Esophagus squamous epithelium (tissue), 5 donors: ENCODE results near the gene SYT2. TPM values are rescaled to one million over a fixed set of nuclear protein-coding genes. Genes with fewer than 3 reads are reported as not detected.

ENCODE experiments used
- DNase-seq: peaks from one replicate; lab custom pipeline; 2025; lab: John Stamatoyannopoulos, UW
- H3K27ac ChIP-seq, 4 donors: fragments of 200-600 bp; sonication (generic); one replicate each; pipeline ENCODE4 v1.5.1; 2016 to 2019; ENCODE audit warnings: mild to moderate bottlenecking in 1 of 4
- H3K27me3 ChIP-seq, 4 donors: fragments of 200-600 bp; sonication (generic); 1 replicate in 3 of 4; 2 replicates in 1 of 4; pipeline versions ENCODE4 v1.5.1 to v1.6.0; 2017 to 2021; ENCODE audit warnings: antibody characterized with exemption in 1 of 4
- H3K36me3 ChIP-seq, 3 donors: fragments of 200-600 bp; sonication (generic); one replicate each; pipeline ENCODE4 v1.5.1; 2016 to 2019
- H3K4me1 ChIP-seq, 3 donors: fragments of 200-600 bp; sonication (generic); one replicate each; pipeline ENCODE4 v1.5.1; 2017 to 2019
- H3K4me3 ChIP-seq, 4 donors: fragments of 200-600 bp; sonication (generic); 1 replicate in 3 of 4; 2 replicates in 1 of 4; pipeline ENCODE4 v1.5.1; 2016 to 2019; ENCODE audit warnings: mild to moderate bottlenecking in 2 of 4, moderate library complexity in 1 of 4
- H3K9me3 ChIP-seq, 3 donors: fragments of 200-600 bp; sonication (generic); one replicate each; pipeline ENCODE4 v1.5.1; 2016 to 2019
- CTCF ChIP-seq, 6 experiments: fragments of 450-650 bp in 4 of 6; fragments of 200-600 bp in 2 of 6; sonication (generic) in 2 of 6; IDR thresholded peaks; one replicate each; pipeline ENCODE4 v1.5.1; 2016 to 2019; ENCODE audit warnings: antibody characterized with exemption in 6 of 6, mild to moderate bottlenecking in 4 of 6, moderate library complexity in 4 of 6
- POLR2A ChIP-seq, 4 donors: fragments of 450-650 bp; IDR thresholded peaks; one replicate each; pipeline ENCODE4 v1.6.1; 2017; ENCODE audit warnings: antibody characterized with exemption in 4 of 4, mild to moderate bottlenecking in 4 of 4, moderate library complexity in 3 of 4
- WGBS, 2 donors: methylation state at CpG; one replicate each; pipeline ENCODE4 v1.1.5; 2018; 5-methylcytosine and 5-hydroxymethylcytosine counted together
- intact Hi-C: fragments of 100-400 bp; cut with DNase I; formaldehyde crosslinking; loops from one replicate; pipeline ENCODE4 v1.15.0; 2022
- total RNA-seq, 4 donors: library from RNA; depleted of rRNA; stranded (reverse); fragments of >200 nt; gene quantifications; one replicate each; pipeline ENCODE4 v1.1.0, GENCODE V29; 2016
- donor health status: DM: yes; HTN: yes; CAD: no.

Gene SYT2
- total RNA-seq, 4 donors from 2014 or later = not detected

GRCh38 chr1:202605515-202605914, 104.7 kb downstream of the SYT2 start:
- Histone ChIP-seq H3K36me3 (peaks cover 0 to 15% (median 0%) of the 10 kb centered on the region in 3 donors), H3K27ac (no peak overlapping the region), H3K4me3 (no peak overlapping the region), H3K9me3 (no peaks in the 10 kb centered on the region), H3K27me3 (no peaks in the 10 kb centered on the region), H3K4me1 (no peaks in the 10 kb centered on the region)
- no peak for TF ChIP-seq CTCF (IDR thresholded peaks at IDR 0.05)
- no peak for TF ChIP-seq POLR2A (IDR thresholded peaks at IDR 0.05)
- no peak for DNase-seq
- WGBS, 2 donors = 76 to 85% methylated on average over 3 to 5 of the region's 5 CpGs
- intact Hi-C loops = no loop called here

DNA sequence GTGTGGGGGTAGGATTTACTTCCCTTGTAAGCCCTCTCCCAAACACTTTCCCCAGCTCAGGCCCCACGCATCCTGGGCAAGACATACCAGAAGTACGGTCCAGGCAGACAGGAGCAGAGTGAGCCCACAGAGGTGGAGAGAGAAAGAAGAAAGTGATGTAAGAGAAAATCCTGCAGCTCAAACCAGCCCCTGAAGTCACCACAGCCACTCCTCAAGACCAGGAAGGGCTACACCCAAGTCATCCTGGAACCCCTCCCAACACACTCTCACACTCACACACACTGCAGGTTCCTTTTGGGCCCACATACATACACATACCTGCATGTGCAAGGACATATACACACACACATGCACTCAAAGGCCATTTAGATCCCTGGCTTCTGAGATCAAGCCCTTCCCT, 106.8 kb downstream of the SYT2 start:
- no peaks in the 10 kb centered on the region for H3K27me3 ChIP-seq
- 90 to 95% methylated on average over 2 of the region's 2 CpGs for WGBS, 2 donors
- no peak overlapping the region for H3K27ac ChIP-seq
- peaks cover 0 to 13% (median 0%) of the 10 kb centered on the region in 3 donors for H3K36me3 ChIP-seq
- DNase-seq = no peak
- H3K4me1 ChIP-seq = peaks cover 3 to 8% (median 5%) of the 10 kb centered on the region in 3 donors
- no peak for TF ChIP-seq POLR2A (IDR thresholded peaks at IDR 0.05)
- no peaks in the 10 kb centered on the region for H3K9me3 ChIP-seq
- H3K4me3 ChIP-seq = no peak overlapping the region
- intact Hi-C loops = no loop called here

GRCh38 chr1:202600432-202601041, 109.7 kb downstream of the SYT2 start:
- no peak for TF ChIP-seq CTCF (IDR thresholded peaks at IDR 0.05)
- TF ChIP-seq POLR2A (IDR thresholded peaks at IDR 0.05) = no peak
- intact Hi-C loops = no loop called here

DNA sequence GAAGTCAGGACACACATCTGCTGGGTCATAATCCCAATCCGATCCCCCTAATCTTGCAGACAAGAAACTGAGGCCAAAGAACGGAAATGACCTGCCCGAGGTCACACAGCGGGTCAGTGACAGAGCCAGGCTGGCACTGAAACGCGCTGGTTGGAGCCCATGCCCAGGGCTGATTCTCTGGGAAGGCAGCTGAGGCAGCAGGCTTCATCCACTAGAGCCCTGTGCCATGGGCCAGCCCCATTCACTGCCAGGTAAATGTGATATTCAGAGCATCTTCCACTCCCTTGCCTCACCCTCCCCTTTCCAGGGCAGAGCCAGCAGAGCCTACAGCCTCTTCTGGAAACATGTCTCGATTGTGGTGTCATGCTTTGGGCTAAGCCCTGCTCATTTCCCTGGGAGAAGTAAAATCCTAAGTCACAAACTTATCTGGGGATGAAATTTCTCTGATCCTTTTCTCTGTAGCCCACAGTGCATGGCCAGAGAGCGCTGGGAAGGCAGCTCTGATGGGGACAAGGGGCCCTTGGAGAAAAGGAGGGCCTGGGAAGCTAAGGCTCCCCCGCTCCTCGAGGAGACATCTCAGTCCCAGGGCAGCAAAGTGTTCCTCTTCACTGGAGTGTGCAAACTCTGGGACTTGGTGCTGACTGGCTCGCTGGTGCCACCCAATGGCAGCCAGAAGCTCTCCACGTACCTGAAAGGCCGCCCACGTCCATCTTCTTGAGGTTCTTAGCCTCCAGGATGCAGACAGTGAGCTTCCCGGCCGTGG, 110.4 kb downstream of the SYT2 start:
- peak overlapping the region in 3 of 4 donors; percentile 32 to 57 (median 34) for H3K27ac ChIP-seq
- DNase-seq = no peak
- TF ChIP-seq CTCF (IDR thresholded peaks at IDR 0.05) (peak in 5 of 6 experiments; percentile 58 to 82 (median 67)), POLR2A (IDR thresholded peaks at IDR 0.05) (no peak)
- intact Hi-C loops = loop anchor here (10.0 kb wide), 1 partner anchor 105 kb away; no protein-coding TSS in a partner anchor
- H3K9me3 ChIP-seq = no peaks in the 10 kb centered on the region
- no peak overlapping the region for H3K4me3 ChIP-seq
- WGBS, 2 donors = 46 to 73% methylated on average over 6 to 15 of the region's 16 CpGs
- peaks cover 3 to 8% (median 5%) of the 10 kb centered on the region in 3 donors for H3K4me1 ChIP-seq
- H3K27me3 ChIP-seq = no peaks in the 10 kb centered on the region
- H3K36me3 ChIP-seq = peaks cover 0 to 12% (median 0%) of the 10 kb centered on the region in 3 donors

More at GRCh38 chr1:202600432-202601041, 109.7 kb downstream of the SYT2 start:
- Histone ChIP-seq H3K9me3 (no peaks in the 10 kb centered on the region), H3K4me3 (no peak overlapping the region), H3K4me1 (peaks cover 3 to 8% (median 5%) of the 10 kb centered on the region in 3 donors), H3K27me3 (no peaks in the 10 kb centered on the region), H3K27ac (no peak overlapping the region), H3K36me3 (peaks cover 0 to 12% (median 0%) of the 10 kb centered on the region in 3 donors)
- WGBS, 2 donors = 78 to 84% methylated on average over 5 to 8 of the region's 10 CpGs
- no peak for DNase-seq

DNA sequence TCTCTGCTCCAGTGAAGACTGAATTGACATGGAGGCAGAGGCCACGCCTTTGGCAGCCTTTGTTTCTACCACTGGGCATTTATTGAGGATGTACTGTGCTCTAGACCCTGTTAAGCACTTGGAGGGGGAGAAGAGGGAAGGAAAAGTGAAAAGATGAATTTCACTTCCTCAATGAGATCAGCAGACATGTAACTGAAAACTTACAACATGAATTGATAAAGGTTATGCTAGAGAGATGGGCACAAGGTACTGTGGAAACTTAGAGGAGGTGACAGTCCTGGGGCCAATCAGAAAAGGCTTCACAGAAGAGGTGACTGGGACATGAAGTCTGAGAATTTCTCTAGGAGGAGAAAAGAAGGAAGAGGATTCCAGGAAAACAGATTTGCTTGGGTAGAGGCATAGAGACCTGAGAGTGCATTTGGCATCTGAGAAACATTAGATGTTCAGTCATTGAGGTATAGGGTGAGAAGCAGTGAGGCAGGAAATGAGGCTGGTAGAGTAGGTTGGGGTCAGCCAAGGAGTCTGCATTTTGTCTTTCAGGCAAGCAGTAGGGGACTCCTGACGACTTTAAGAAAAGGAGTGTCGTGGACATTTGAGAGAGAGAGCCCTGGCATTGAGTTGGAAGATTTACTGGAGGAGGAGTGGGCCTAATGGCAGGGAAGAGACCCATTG, 113.0 kb downstream of the SYT2 start:
- H3K27ac ChIP-seq = no peak overlapping the region
- H3K36me3 ChIP-seq = peaks cover 0 to 8% (median 0%) of the 10 kb centered on the region in 3 donors
- WGBS, 2 donors = 90 to 95% methylated on average over 2 to 3 of the region's 3 CpGs
- H3K4me3 ChIP-seq = no peak overlapping the region
- no peak for DNase-seq
- TF ChIP-seq POLR2A (IDR thresholded peaks at IDR 0.05) (no peak), CTCF (IDR thresholded peaks at IDR 0.05) (no peak)
- H3K9me3 ChIP-seq = no peaks in the 10 kb centered on the region
- no peaks in the 10 kb centered on the region for H3K27me3 ChIP-seq
- intact Hi-C loops = loop anchor here (10.0 kb wide), 1 partner anchor 102 kb away; no protein-coding TSS in a partner anchor
- peaks cover 3 to 30% (median 16%) of the 10 kb centered on the region in 3 donors for H3K4me1 ChIP-seq
